ENCODE data around the gene SPRTN. TPM values are rescaled to one million over a fixed set of nuclear protein-coding genes. Genes with fewer than 3 reads are reported as not detected.
"Not testable (repeated sequence)": the region's sequence is repeated elsewhere in the genome, so short reads cannot be mapped to it uniquely, and the experiment has no call there.

SPRTN gene
- total RNA-seq, 1 donor from 2014 or later = 10.6 TPM

DNA sequence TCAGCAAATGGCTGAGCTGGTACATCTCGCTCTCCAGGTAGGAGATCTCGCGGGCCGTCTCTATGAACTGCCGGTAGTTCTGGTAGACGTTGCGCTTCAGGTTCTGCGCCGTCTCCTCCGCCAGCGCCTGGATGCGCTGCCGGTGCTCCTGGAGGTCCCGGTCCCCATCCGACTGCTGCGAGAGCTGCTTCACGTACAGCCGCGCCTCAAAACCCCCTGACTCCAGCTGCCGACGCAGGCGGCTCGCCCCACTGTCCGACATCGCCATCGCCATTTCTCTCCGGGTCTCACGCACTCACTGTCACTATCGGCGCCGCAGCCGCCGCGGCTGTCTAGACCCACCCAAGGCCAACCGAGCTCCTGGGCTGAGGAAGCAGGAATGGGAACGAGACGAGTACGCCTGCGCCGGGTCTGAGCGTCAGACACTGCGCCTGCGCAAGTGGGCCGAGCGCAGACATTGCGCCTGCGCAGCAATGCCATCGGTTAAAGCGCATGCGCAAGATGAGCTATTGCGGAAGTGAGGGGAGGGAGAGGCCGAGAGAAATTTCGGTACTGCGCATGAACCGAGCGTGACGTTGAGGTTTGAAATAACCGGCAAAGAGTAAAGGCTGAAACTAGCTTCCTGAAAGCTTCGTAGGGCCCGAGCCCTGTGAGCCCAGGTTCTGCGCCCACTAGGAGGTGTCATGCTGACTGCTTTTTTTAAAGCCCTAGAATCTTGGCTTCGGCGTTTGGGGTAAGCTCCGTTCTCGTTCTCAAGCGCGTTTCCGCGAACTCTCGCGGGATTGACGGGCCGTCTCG is 422 bp upstream of the SPRTN start, which contains the start of gene EXOC8:
EXOC8 (minus strand) TSS at position 381 of the 798 bp plus-strand sequence; CDS start at position 274, 107 bp downstream.
- Histone ChIP-seq H3K27me3 (ENCODE audit: control insufficient read depth, insufficient read depth, low read length) (no peaks in the 10 kb centered on the region), H3K36me3 (ENCODE audit: control insufficient read depth, insufficient read depth, low read length) (no peaks in the 10 kb centered on the region), H3K4me3 (ENCODE audit: low read depth, low read length) (peak within 1 kb of the TSS; percentile 93)
- peak; percentile 84 for DNase-seq (ENCODE audit: low read depth)
- TF ChIP-seq, protein P1, sequence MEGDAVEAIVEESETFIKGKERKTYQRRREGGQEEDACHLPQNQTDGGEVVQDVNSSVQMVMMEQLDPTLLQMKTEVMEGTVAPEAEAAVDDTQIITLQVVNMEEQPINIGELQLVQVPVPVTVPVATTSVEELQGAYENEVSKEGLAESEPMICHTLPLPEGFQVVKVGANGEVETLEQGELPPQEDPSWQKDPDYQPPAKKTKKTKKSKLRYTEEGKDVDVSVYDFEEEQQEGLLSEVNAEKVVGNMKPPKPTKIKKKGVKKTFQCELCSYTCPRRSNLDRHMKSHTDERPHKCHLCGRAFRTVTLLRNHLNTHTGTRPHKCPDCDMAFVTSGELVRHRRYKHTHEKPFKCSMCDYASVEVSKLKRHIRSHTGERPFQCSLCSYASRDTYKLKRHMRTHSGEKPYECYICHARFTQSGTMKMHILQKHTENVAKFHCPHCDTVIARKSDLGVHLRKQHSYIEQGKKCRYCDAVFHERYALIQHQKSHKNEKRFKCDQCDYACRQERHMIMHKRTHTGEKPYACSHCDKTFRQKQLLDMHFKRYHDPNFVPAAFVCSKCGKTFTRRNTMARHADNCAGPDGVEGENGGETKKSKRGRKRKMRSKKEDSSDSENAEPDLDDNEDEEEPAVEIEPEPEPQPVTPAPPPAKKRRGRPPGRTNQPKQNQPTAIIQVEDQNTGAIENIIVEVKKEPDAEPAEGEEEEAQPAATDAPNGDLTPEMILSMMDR (IDR thresholded peaks at IDR 0.05; ENCODE audit: insufficient read depth, low read length, poor library complexity, severe bottlenecking) = no peak

DNA sequence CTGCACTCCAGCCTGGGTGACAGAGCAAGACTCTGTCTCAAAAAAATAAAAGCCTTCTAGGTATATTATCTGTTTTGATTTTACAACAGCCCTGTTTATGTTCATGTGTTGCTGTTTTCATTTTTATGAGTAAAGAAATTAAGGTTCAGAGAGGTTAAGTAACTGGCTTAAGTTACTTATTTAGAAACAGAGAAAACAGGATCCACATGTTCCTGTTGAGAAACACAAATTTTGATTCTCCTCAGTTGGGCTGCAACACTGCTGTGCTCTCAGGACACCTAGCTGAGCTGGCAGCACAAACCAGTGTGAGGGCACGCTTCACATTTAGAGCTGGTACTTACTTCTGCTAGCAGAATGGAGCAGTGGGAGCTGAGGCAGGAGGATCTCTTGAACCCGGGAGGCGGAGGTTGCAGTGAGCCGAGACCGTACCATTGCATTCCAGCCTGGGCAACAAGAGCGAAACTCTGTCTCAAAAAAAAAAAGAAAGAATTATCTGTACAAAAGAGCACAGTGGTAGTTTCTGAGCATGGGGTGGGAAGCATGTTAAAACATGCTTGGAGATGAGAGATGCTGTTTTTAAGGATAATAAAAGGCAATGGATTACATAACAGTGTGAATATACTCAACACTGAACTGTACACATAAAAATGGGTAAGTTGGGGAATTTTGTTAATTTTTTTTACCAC is 2.4 kb downstream of the SPRTN start:
- Histone ChIP-seq H3K4me3 (ENCODE audit: low read depth, low read length) (no peak overlapping the region), H3K36me3 (ENCODE audit: control insufficient read depth, insufficient read depth, low read length) (no peaks in the 10 kb centered on the region), H3K27me3 (ENCODE audit: control insufficient read depth, insufficient read depth, low read length) (no peaks in the 10 kb centered on the region)
- DNase-seq (ENCODE audit: low read depth) = no peak
- TF ChIP-seq, protein P1 (IDR thresholded peaks at IDR 0.05; ENCODE audit: insufficient read depth, low read length, poor library complexity, severe bottlenecking) = no peak

DNA sequence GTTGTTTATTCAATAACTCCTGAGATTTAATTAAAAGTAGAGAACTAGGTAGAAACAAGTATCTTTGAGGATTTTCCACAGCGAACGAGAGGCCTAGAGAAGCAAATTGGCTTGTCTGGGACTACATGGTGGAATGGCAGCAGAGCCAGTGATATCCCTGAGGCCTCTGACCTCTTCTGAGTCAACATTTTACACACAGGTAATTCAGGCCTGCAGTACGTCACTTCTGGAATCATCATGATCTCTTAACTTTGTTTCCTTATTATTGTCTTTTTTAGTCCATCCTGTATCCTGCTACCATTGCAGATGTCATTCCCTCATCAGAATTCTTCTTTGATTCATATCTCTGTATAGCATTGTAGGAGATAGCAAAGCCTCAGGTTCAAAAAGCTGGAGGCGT is 9.9 kb downstream of the SPRTN start:
- TF ChIP-seq, protein P1 (IDR thresholded peaks at IDR 0.05; ENCODE audit: insufficient read depth, low read length, poor library complexity, severe bottlenecking) = no peak
- H3K36me3 ChIP-seq (ENCODE audit: control insufficient read depth, insufficient read depth, low read length) = no peaks in the 10 kb centered on the region
- no peaks in the 10 kb centered on the region for H3K27me3 ChIP-seq (ENCODE audit: control insufficient read depth, insufficient read depth, low read length)
- no peak overlapping the region for H3K4me3 ChIP-seq (ENCODE audit: low read depth, low read length)
- DNase-seq (ENCODE audit: low read depth) = no peak

DNA sequence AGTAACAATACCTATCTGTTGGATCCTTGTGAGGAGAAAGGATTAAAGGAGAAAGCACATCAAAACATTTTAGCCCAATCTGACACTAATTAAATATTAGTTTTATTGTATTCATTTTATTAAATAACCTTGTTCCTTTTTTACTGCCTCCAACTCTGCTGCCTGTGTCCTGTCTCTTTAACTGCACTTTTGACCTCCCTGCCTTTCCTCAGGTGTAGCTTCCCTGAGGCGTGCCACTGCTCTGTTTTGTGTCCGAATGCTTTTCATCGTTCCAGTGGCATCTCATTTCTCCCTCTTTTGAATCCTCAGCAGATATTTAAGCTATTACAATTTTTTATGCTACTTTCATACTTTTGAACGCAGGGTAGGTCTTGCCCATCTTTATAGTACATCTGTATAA is 10.3 kb downstream of the SPRTN start:
- H3K27me3 ChIP-seq (ENCODE audit: control insufficient read depth, insufficient read depth, low read length) = no peaks in the 10 kb centered on the region
- no peaks in the 10 kb centered on the region for H3K36me3 ChIP-seq (ENCODE audit: control insufficient read depth, insufficient read depth, low read length)
- TF ChIP-seq, protein P1 (IDR thresholded peaks at IDR 0.05; ENCODE audit: insufficient read depth, low read length, poor library complexity, severe bottlenecking) = no peak

DNA sequence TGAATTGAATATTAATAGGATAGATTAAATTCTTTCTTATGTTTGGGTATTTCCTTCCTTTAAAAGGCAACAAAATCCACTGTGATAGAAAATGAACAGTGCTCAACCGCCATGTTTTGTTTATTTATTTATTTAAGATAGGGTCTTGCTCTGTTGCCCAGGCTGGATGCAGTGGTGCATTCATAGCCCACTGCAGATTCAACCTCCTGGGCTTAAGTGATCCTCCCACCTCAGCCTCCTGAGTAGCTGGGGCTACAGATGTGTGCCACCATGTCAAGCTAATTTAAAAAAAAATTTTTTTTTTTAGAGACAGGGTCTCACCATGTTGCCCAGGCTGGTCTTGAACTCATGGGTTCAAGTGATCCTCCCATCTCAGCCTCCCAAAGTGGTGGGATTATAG is 10.8 kb downstream of the SPRTN start:
- H3K27me3 ChIP-seq (ENCODE audit: control insufficient read depth, insufficient read depth, low read length); DNase-seq (ENCODE audit: low read depth); H3K4me3 ChIP-seq (ENCODE audit: low read depth, low read length); H3K36me3 ChIP-seq (ENCODE audit: control insufficient read depth, insufficient read depth, low read length): not testable (repeated sequence)

More for the DNA sequence above, 10.3 kb downstream of the SPRTN start:
- no peak overlapping the region for H3K4me3 ChIP-seq (ENCODE audit: low read depth, low read length)
- no peak for DNase-seq (ENCODE audit: low read depth)

DNA sequence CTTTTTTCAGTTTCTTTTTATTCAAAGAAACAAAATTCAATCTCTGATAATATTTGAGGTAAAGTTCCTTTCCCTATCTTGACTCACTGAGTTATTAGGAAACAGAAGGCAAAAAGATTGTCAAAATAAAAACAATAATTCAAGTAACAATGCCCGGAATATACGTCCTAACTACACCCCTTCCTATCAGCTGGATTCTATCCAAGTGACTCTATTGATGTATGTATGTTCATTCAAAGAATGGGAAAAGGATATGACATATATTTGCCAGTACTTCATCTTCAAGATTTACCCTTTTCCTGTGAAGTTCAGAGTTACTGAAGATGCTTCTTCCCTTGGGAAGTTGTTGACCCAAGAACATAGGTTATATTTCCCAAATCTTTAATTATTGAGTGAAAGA is 13.7 kb downstream of the SPRTN start:
- DNase-seq (ENCODE audit: low read depth) = no peak
- no peaks in the 10 kb centered on the region for H3K36me3 ChIP-seq (ENCODE audit: control insufficient read depth, insufficient read depth, low read length)
- no peak overlapping the region for H3K4me3 ChIP-seq (ENCODE audit: low read depth, low read length)
- TF ChIP-seq, protein P1 (IDR thresholded peaks at IDR 0.05; ENCODE audit: insufficient read depth, low read length, poor library complexity, severe bottlenecking) = no peak
- no peaks in the 10 kb centered on the region for H3K27me3 ChIP-seq (ENCODE audit: control insufficient read depth, insufficient read depth, low read length)
